Neutrophil (primary cell): ENCODE measurements around the gene CNTN4.
"Not testable (repeated sequence)": the region's sequence is repeated elsewhere in the genome, so short reads cannot be mapped to it uniquely, and the experiment has no call there.

ENCODE experiments used
- H3K27ac ChIP-seq: fragments of 200-600 bp; sonication (generic); 2 replicates; pipeline ENCODE4 v1.5.1; 2016; ENCODE audit warnings: mild to moderate bottlenecking, moderate library complexity
- H3K27me3 ChIP-seq: fragments of 200-600 bp; sonication (generic); 2 replicates; pipeline ENCODE4 v1.6.0; 2016; ENCODE audit warnings: mild to moderate bottlenecking
- H3K36me3 ChIP-seq: fragments of 200-600 bp; sonication (generic); 2 replicates; pipeline ENCODE4 v1.5.1; 2017
- H3K4me1 ChIP-seq, 2 experiments: fragments of 200-600 bp in 1 of 2; sonication (generic) in 1 of 2; 1 replicate in 1 of 2; 2 replicates in 1 of 2; pipeline versions ENCODE4 v1.5.1 to v1.6.1; 2013 to 2016; ENCODE audit warnings: low read depth in 1 of 2, low read length in 1 of 2, mild to moderate bottlenecking in 1 of 2, moderate library complexity in 1 of 2; ENCODE audit not compliant: control insufficient read depth in 1 of 2, insufficient read depth in 1 of 2
- H3K4me3 ChIP-seq, 2 experiments: fragments of 200-600 bp in 1 of 2; sonication (generic) in 1 of 2; 1 replicate in 1 of 2; 2 replicates in 1 of 2; pipeline ENCODE4 v1.5.1; 2013 to 2016; ENCODE audit warnings: low read depth in 1 of 2, low read length in 1 of 2, mild to moderate bottlenecking in 1 of 2, moderate library complexity in 1 of 2
- H3K9me3 ChIP-seq: fragments of 200-600 bp; sonication (generic); 2 replicates; pipeline ENCODE4 v1.5.1; 2016
- TF ChIP-seq, protein P1 (sequence below): fragments of 200-600 bp; sonication (generic); IDR thresholded peaks from 2 replicates; pipeline ENCODE4 v1.5.1; 2016; ENCODE audit warnings: antibody characterized with exemption

The CNTN4 gene

DNA sequence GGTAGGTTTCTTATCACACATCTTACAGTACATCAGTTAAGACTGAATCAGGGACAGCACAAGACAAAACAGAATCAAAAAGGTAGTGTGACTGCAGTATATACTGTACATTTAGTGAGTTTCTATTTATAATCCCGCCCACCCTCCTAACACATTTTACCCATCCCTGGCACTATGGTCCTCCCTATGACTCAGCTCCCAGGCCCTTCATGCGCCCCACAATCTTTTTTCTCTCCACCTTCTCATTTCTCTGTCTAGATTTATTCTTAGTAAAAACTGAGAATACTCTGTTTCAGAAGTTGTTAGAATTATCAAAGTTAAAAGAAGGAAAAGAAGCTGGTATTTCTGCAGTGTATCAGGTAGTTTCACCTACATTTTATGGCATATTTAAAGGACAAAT lies 427.3 kb downstream of the CNTN4 start:
- TF ChIP-seq, protein P1, sequence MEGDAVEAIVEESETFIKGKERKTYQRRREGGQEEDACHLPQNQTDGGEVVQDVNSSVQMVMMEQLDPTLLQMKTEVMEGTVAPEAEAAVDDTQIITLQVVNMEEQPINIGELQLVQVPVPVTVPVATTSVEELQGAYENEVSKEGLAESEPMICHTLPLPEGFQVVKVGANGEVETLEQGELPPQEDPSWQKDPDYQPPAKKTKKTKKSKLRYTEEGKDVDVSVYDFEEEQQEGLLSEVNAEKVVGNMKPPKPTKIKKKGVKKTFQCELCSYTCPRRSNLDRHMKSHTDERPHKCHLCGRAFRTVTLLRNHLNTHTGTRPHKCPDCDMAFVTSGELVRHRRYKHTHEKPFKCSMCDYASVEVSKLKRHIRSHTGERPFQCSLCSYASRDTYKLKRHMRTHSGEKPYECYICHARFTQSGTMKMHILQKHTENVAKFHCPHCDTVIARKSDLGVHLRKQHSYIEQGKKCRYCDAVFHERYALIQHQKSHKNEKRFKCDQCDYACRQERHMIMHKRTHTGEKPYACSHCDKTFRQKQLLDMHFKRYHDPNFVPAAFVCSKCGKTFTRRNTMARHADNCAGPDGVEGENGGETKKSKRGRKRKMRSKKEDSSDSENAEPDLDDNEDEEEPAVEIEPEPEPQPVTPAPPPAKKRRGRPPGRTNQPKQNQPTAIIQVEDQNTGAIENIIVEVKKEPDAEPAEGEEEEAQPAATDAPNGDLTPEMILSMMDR, result no peak
- no peaks in the 10 kb centered on the region for H3K27me3 ChIP-seq
- H3K4me3 ChIP-seq, result no peak overlapping the region
- H3K36me3 ChIP-seq, result no peaks in the 10 kb centered on the region
- H3K27ac ChIP-seq, result no peak overlapping the region
- no peaks in the 10 kb centered on the region for H3K9me3 ChIP-seq
- no peaks in the 10 kb centered on the region for H3K4me1 ChIP-seq

DNA sequence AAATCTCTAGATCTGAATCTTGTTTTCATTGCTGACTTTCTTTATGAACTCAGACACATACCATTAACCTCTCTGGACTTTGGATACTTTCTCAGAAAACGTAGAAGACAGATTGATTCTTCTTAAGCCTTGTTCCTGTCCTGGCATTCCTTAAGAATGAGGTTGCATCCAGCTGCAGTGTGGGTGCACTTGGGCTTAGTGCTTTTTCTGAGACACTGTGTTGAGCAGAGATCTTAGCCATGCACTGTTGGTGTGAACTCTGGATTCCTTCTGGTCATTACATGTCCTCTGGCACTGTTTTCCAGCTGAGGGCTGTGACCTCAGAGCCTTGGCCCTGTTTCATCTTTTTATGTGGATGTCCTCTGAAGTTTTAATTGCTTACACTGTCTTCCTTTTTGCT lies 428.3 kb downstream of the CNTN4 start:
- H3K36me3 ChIP-seq, result no peaks in the 10 kb centered on the region
- no peaks in the 10 kb centered on the region for H3K27me3 ChIP-seq
- TF ChIP-seq, protein P1, result no peak
- H3K4me1 ChIP-seq, result no peaks in the 10 kb centered on the region
- H3K9me3 ChIP-seq, result no peaks in the 10 kb centered on the region
- H3K27ac ChIP-seq, result no peak overlapping the region
- H3K4me3 ChIP-seq, result no peak overlapping the region

DNA sequence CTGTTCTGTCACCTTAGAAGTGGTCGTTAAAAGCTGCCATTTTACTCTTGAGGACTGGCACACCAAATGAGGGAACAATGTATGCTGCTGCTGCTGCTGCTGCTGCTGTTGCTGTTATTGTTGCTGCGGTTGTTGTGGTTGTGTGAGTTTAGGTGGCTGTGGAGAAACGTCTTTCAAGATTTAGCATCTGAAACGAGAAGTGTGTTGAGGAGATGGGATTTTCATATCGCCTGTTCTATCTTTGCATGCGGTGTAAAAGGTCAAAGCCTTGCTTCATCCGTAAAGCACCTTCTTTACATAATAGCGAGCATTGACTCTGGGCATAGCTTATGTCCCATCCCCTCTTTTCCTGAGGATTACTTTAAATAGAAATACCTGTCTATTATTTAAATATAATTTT lies 428.7 kb downstream of the CNTN4 start:
- not testable (repeated sequence) for H3K9me3 ChIP-seq, H3K36me3 ChIP-seq, H3K27me3 ChIP-seq, H3K4me3 ChIP-seq, H3K4me1 ChIP-seq, H3K27ac ChIP-seq

DNA sequence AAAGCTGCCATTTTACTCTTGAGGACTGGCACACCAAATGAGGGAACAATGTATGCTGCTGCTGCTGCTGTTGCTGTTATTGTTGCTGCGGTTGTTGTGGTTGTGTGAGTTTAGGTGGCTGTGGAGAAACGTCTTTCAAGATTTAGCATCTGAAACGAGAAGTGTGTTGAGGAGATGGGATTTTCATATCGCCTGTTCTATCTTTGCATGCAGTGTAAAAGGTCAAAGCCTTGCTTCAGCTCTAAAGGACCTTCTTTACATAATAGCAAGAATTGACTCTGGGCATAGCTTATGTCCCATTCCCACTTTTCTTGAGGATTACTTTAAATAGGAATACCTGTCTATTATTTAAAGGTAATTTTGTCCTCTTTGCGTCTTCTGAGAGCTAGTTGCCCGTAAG lies 436.1 kb downstream of the CNTN4 start:
- H3K4me1 ChIP-seq, H3K27ac ChIP-seq, H3K36me3 ChIP-seq, H3K4me3 ChIP-seq, H3K9me3 ChIP-seq, H3K27me3 ChIP-seq: not testable (repeated sequence)

DNA sequence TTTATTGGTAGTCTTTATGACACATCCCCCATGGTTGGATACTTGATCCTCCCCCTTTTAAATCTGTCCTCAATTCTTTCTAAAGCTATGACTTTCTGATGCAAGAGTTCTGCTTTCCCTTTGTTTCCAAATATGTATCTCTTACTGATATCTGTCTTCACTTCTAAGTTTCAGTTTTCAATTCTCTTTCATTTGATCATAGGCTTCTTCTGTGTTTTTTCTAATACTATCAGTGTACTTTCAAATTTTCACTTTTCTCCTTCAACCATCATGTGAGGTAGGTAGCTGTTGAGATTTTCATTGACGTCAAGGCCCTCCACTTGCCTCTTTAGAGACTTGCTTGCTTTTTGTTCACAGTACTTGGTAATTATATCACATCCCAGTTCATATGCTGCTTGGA lies 436.5 kb downstream of the CNTN4 start:
- Histone ChIP-seq H3K4me1 (no peaks in the 10 kb centered on the region), H3K9me3 (no peaks in the 10 kb centered on the region), H3K36me3 (no peaks in the 10 kb centered on the region), H3K27me3 (no peaks in the 10 kb centered on the region), H3K27ac (no peak overlapping the region), H3K4me3 (no peak overlapping the region)
- TF ChIP-seq, protein P1, result no peak

DNA sequence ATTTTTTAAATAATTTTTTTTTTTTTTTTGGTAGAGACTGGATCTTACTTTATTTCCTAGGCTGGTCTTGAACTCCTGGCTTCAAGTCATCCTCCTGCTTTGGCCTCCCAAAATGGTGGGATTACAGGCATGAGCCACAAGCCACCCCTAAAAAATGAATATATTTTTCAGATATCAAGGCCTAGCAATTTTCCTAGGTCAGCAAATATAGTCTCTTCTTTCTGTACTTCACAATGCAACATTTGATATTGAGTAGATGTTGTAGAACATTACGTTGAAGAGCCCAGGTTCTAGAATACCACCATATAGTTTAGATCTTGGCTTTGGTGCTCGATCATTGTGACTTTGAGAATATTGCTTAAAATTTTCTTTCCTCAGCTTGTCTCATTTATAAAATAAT lies 437.9 kb downstream of the CNTN4 start:
- Histone ChIP-seq H3K27me3 (no peaks in the 10 kb centered on the region), H3K4me1 (no peaks in the 10 kb centered on the region), H3K27ac (no peak overlapping the region), H3K4me3 (no peak overlapping the region), H3K9me3 (no peaks in the 10 kb centered on the region), H3K36me3 (no peaks in the 10 kb centered on the region)
- TF ChIP-seq, protein P1, result no peak

DNA sequence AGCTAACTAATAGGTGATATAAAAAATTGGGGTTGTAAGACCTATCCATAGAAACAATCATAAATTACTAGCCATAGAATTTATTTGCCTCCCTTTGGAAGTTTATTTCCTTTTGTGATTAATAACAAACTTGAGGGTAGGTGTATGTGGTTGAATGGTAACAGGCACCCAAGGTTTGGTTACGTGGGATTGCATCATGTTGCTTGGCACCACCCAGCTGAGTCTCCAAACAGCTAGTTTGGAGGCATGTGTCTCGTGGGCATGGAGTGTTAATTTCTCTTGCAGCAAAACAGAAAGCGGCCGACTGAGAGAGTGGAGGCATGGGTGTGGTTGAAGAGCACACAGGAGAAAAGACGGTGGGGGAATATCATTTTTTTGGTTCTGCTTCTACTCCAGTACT lies 441.4 kb downstream of the CNTN4 start:
- TF ChIP-seq, protein P1, result no peak
- Histone ChIP-seq H3K27ac (no peak overlapping the region), H3K36me3 (no peaks in the 10 kb centered on the region), H3K4me3 (no peak overlapping the region), H3K27me3 (no peaks in the 10 kb centered on the region), H3K4me1 (no peaks in the 10 kb centered on the region), H3K9me3 (no peaks in the 10 kb centered on the region)
